Endometrial microvascular endothelial cells (primary cell): ENCODE data around the gene CHPF. TPM values are rescaled to one million over a fixed set of nuclear protein-coding genes. Genes with fewer than 3 reads are reported as not detected.

ENCODE experiments used
- in situ Hi-C: cut with HindIII; loops from 2 replicates; pipeline ENCODE4 v1.10.0; 2017; ENCODE audit warnings: low sequenced_read_pairs, low pct_unique_long_range_greater_than_20kb; ENCODE audit errors: inconsistent ontology term
- total RNA-seq: library from RNA; depleted of rRNA; stranded (reverse); fragments of >200 nt; gene quantifications from one replicate; pipeline ENCODE4 v1.2.3, GENCODE V29; 2015; ENCODE audit errors: inconsistent ontology term

CHPF gene
- total RNA-seq, 1 donor from 2014 or later = 3.4 TPM

DNA sequence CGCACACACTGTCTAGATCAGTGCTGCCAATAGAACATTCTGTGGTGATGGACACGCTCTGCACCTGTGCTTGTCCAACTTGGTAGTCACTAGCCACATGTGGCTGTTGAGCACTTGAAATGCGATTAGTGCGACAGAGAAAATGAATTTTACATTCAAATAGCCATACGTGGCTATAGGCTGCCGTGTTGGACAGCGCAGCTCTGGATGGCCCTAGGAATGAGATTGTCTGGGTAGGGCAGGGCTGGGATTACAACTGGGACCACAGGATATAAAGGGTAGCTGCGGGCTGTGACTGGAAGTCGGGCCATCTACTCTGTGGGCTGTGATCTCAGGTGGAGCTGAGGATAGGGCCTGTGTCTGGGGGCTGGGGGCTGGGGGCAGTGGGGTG, 24.1 kb downstream of the CHPF start:
- in situ Hi-C loops = no loop called here

DNA sequence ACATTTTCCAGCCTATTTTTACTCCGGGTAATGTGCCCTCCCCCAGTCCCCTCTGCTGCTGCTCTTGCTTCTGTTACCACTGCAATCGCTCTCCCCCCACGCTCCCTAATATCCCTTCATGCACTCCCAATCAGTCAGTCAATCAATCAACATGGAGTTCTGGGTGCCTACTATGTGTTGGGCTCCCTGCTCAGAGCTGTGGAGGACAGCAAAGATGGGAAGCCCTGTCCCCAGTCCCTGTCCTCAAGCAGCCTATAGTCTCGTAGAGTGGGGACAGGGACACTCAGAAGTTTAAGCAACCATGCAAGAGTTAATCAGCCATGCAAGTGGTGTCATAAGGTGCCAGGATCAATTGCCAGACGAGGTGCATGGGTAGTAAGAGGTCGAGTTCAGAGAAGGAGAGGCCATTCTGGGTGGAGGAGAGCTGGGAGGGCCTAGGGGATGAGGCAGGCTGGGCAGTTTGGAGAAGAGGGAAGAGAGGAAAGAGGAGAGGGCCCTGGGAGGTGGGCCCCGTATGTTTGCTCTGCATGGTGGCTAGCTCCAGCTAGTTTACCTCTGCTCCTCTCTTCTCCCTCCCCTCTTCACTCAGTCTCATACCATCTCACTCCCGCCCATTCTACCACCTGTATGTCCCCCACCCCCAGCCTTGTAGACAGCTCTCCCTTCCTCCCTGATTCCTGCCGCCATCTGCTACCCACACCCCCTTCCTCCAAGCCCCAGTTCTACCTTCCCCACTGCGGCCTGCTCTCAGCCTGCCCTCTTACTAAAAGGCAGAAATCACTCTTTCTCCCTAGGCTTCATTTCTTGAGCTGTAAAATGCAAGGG, 25.4 kb downstream of the CHPF start:
- in situ Hi-C loops = no loop called here

DNA sequence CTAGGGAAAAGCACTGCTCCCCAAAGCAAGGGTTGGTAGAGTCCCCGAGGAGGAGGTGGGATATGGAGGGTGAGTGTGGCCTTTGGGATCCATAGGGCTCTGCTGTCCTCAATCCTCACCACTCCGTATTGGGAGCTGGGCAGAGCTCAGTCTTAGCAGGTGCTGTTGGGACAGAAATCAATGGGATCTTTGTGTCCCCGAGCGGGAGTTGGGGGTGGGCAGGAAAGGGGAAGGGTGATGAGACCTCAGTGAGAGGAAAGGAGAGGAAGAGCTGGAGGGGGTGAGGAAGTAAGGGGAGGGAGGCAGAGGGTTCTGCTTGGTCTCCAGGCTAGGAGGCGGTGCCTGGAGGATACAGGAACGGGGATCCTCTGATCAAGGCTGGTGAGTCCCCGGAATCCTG, 26.7 kb downstream of the CHPF start:
- in situ Hi-C loops = no loop called here

DNA sequence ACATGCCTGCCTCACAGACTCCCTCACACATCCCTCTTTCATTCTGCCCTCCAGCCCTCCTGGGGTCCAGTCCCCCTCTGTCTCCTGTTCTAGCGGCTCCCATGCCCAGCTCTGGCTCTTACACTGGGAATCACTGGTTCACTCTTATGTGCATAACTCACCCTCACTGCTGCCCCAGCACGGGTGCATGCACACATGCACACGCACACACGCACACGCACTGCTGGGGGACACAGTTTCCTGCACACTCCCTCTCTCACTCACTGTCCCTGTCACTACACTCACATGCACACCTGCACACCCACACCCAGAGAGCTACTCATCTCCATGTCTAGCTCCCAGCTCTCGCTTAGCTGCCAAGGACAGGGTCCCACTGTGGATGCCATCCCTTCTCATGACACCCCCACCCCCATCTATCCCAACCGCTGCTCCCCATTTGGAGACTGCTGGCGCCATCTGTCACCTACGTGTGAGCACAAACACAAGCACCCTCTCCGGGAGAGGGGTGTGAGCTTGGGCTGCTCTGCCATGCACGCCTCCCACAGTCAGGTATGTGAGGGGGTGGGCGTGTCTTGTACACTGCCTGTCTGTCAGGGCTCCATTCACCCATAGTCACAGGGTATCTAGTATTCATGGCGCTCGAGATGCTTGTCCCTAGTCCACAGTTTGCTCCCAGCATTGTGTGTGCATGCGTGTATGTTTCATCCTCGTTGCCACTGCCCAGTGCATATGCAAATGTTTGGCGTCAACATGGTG, 27.6 kb downstream of the CHPF start:
- in situ Hi-C loops = no loop called here

DNA sequence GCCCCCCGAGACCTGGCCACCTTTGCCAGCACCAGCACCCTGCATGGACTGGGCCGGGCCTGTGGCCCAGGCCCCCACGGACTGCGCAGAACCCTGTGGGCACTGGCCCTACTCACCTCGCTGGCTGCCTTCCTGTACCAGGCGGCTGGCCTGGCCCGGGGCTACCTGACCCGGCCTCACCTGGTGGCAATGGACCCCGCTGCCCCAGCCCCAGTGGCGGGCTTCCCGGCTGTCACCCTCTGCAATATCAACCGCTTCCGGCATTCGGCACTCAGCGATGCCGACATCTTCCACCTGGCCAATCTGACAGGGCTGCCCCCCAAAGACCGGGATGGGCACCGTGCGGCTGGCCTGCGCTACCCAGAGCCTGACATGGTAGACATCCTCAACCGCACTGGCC, 28.8 kb downstream of the CHPF start:
- in situ Hi-C loops = no loop called here

DNA sequence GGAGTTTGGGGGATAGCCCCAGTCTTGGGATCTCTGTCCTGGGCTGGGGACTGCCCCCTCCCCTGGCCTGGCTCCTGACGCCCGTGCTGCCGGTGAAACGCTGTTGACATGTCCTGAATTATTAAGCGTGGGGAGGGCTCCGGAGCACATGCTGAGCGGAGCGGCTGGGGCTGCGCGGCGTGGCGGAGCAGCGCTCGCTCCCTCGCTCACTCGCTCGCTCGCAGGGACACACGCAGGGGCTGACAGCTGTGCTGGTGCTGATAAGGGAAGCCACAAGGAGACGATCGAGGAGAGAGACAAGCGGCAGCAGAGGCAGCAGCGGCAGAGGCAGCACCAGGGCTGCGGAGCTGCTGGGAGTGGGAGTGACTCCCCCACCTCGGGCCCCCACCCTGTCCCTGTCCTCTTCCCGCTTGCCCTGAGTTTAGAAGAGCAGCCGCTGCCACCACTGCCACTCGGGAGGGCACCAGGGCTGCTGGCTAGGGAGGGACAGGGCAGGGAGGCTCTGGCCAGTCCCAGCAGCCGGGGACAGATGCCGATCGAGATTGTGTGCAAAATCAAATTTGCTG, 29.3 kb downstream of the CHPF start, which contains the start of gene ASIC4:
Gene ASIC4 (plus strand): TSS at position 287 of the 566 bp plus-strand sequence. CDS start 243 bp downstream, at position 530.
- in situ Hi-C loops = no loop called here

DNA sequence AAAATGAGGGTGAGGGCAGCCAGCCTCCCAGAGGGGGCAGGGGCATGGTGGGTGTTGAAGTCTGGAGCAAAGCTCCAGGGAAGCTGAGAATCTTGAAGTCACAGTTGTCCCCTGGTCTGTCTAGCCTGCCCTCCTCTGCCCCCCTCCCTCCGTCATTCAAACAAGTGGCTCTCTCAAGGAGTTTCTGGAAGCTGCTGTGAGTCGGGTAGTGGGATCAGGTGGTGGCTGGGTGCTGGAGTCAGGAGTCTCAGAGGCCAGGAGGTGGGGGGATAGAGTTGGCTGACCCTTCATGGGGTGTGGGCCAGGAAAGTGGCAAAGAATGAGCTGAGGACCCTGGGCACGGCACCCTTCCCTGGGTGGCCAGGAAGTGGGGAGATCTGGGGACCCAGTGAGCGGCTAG, 29.8 kb downstream of the CHPF start:
- in situ Hi-C loops = no loop called here

DNA sequence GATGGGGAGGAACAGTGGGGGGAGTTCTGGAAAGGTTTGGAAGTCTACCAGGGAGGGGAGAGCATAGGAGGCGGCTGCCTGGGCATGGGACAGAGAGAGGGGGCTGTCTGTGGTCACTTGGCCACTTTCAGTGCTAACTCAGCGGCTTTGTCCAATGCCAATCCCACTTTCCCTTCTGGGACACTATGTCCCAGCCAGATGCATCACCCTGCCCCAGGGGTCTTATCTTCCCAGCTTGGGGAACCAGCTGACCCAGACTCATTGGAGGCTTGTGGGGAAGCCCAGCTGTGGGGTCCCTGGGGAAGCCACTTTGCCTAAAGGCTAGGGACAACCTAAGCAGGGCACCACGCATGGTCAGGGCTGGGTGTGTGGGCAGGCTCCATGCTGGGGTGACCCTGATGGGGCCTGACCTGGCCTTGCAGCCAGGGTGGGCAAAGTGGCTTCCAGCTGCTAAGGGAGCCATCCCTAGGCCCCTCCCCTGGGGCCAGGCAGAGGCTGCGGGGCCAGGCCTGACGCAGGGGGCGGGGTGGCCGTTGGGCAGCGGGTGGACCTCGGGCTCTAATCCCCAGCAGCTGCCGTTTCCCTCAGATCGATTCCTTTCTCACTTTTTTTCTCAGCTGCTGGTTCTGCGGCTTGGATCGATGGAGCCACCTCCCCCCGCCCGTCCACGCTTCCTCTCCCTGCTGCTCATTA, 30.9 kb downstream of the CHPF start:
- in situ Hi-C loops = no loop called here

DNA sequence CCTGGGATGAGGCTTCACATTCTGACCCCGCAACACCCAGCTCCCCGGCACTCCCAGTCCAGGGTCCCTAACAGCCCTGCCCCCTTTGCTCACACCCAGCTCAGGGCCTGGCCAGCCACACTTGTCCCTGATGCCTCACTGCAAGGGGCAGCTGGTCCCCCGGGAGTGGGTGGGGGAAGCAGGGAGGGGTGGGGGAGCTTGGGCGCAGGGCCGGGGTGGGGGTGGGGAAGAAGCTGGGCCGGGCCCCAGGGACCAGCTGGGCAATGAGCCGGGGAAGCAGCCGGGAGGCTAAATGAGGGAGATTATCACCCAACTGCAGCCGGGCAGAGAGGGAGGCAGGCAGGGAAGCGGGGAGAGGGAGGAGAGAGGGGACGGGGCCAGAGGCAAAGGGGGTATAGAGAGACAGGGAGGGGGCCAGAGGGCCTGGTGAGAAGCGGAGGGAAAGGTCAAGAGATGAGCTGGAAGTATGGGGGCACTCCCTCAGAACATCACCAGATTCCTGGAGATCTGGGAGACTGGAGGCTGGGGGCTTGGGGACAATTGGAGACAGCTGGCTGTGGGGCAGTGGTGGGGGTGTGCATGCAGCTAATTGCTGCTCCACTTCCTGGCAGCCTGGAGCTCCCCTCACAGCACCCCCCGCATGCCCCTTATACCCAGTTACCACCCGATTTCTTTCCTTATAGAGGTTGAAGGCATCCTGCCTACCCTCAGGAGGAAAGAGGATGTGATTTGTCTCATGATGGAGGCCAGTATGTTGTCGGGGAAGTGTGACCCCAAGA, 31.9 kb downstream of the CHPF start:
- in situ Hi-C loops = no loop called here

DNA sequence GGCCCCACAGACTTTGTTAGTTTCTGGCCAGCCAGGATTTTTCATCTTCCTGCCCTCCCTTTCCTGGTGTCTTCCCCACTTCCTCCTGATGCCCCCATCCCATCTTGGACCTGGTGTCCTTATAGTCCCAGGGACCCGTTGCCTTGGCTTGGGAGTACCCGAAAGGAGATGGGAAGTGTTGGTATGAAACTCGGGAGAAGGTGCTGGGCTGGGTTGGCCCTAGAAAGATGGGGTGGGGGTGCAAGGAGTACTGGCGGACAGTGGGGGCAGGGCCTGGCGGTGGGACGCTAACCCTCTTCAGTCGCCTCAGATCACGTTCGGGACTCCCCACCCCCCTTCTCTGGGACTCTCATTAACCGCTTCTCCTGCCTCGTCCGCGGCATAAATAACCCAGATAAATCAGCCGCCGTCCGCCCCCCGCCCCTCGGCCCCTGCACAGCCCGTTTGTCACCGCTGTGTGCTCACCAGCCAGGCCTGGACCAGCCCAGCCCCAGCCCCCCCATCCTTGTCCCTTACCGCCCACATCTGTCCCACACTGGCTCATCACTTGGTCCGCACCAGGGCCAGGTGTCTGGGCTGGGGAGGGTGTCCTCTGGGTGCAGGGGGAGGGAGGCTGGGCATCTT, 33.0 kb downstream of the CHPF start:
- in situ Hi-C loops = no loop called here

DNA sequence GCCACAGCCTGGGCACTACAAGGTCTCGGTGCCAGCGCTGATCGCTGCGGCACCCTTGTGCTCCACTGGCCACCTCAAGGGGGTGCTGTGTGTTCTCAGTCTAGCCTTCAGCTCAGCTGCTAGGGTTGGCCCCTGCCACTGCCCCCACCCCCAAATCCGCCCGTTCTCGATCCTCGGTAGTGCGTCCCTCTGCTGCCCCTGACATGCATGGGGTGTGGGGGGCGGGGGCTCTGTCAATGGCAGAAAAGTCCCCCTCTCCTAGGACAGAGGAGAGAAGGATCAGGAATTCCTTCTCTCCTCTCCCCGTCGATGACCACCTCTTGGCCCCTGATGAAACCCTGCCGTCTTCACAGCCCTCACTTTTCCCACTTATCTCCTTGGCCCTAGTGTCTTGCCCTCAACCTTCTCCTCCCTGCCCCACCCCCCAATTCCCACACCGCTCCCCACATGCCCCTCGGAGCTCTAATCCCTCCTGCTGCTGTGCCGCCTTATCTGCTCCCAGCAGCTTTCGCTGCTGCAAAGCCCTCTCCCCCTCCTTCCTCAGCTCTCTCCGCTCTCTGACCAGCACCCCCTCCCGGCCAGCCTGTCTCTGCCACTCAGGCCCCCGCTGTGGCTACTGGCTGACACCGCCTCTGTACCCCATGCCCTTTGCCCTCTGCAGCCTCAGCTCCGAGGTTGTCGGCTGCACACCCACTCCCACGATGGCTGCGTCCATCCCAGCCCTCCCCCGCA, 33.7 kb downstream of the CHPF start:
- in situ Hi-C loops = no loop called here

DNA sequence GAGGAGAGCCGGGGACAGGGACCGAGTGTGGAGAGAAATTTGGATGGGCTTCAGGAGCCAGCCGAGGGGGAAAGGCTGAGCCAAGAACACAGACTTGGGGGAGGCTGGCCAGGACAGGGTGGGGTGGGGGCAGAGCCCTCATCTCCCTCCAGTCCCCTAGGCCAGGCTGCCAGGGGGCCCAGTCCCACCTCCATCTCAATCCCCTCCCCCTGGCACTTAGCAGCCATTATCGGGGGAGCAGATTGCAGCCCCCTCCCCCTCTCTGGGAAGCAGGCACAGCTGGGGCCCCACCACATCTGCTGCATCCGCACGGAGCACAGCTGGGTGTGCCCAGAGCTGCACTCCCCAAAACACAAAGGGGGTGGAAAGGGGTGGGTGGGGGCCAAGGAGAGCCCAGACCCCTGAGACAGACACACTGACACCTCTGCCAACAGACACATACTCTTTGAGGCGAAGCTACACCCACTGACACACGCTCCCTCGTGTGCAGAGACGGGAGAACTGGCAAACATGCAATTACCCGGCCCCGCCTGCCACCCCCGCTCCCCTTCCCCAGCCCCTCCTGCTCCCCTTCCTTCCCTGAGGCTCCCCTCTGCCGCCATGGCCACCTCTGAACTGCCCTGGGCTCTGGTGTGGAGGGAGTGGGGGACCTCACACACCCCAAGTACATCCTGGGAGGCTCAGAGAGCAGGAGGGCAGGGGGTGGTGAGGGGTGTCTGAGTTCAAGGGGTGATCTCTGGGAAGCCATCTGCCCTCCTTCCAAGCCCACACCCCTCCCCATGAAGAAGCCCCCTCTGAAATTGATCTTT, 34.4 kb downstream of the CHPF start:
- in situ Hi-C loops = no loop called here

DNA sequence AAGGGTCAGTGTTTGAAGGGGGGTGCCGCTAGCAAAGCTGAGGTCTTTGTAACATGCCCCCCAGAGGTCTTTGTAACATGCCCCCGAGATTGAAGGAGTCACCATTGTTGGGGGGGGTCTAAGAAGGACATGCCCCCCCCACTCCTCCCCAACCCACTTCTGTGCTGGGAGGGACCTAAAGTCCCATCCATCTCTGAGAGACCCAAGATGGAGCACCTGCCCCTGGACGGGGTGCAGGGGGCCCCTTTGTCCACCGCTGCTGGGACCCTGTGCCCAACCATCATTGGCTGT, 35.2 kb downstream of the CHPF start:
- in situ Hi-C loops = no loop called here

DNA sequence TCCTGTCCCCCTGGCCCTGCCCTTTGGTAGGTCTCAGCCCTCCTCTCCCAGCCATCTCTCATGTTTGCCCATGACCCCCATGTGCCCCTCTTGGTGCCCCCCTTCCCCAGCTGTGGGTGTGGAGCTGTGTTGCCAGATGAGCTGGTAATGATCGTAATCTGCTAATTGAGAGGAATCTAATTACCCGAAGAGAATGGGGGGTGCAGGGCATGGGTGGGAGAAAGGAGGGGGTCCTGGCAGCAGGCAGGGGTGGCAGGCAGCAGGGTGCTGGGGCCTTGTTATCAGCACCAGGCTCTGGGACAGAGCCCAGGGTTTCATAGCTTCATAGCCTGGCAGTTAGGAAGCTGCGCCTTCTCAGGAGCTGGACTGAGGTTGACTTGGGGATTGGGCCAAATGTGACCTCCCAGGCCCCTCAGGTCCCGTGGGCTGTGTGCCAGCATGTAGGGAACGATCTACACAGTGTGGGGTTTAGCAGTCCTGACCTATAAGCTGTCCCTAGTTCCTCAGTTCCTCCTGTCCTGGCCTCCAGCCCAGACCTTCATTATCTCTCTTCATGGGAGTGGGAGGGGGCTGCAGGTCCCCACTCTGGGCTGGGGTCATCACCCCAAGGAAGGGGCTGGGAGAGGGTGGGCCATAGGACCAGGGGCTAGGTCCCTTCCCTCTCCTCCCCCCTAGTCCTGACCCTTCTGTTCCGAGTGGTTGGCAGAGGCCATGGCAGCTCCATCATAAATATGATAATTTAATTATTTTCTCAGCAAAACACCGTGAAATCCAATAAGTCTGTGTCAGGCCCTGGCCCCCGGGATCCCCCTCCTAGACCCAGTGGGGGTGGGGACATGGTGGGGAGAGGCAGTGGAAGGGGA, 35.8 kb downstream of the CHPF start:
- in situ Hi-C loops = no loop called here

DNA sequence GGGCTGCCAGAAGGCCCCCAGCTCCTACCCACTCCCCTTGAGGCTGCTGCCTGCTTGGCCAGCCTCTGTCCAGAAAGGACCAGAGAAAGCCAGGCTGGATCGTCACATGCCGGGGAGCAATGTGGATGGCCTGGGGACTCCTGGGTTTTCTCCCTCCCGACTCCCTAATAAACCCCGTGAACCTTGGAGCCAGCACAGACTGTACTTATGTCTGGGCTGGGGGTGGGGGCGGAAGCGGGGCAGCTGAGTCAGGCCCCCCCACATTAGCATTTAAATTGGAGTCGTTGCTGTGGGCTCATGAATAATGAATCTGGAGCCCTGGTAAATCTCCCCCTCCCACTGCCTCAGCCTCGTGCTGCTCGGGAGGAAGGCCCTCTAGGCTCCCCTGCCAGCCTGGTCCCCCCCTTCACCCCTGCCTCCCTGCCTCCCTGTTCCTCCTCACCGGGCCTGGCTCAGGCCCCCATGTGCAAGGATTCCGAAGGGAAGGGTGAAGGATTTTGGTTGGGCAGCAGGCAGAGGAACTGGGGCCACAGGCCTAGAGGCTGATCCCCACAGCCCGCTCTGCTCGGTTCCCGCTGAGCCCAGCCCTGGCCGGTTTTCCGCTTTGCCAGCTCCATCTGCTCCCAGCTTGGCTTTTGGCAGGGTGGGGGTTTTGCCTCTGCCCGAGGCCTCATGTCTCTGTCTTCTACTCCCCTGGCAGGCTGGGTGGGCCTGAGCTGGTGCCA, 36.6 kb downstream of the CHPF start:
- in situ Hi-C loops = no loop called here
